GM18909 (cell line): ENCODE data around the gene LINC00632.
A peak's percentile ranks its signal among the peaks of the same experiment; 100 is the strongest.
"Not testable (repeated sequence)": the region's sequence is repeated elsewhere in the genome, so short reads cannot be mapped to it uniquely, and the experiment has no call there.

Source experiments
- ATAC-seq: cut with Tn5 transposase; IDR thresholded peaks from one replicate; pipeline ENCODE4 v1.9.1; 2021; ENCODE audit warnings: mild to moderate bottlenecking; ENCODE audit not compliant: unreplicated experiment, poor library complexity

Gene LINC00632

DNA sequence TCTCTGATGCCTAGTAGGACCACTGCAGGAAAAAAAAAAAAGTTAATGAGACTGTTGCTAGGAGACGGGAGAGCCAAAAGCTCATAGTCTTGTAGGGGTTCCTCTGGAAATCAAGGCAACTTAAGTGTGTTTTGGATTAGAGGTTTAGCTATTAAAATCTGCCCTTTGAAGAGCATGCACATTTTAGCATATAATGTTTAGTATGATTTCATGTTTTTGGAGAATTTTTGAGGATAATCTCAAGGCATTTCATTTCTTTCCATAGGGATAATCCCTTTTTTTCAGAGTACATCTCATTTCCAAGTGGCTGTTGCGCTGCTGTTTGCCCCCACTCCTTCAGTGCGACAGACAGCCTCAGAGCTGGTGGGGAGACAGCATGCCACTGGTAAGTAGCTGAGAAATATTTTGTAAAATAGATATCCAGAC, at the start of gene LINC00632:
Gene LINC00632 (plus strand): TSS at position 339 of the 426 bp plus-strand sequence.
- no peak for ATAC-seq

DNA sequence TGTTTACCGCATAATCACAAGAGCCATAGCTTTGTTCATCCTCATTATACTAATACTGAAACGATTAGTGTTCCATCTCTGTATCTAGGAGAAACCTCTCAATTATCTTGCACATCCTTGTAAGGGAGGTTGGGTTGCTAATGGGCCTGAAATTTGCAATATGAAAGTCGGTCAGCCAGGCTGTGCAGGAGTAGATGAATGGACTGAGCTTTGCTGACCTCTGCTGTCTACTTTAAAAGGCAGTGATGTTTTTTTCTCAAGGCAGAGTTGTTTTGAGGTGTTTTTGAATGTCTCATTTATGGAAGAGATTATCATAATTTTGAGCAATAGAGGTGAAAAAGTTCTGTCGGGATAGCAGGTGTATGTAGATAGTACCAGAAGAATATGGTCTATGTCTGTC, 47.9 kb upstream of the LINC00632 start:
- ATAC-seq = no peak

DNA sequence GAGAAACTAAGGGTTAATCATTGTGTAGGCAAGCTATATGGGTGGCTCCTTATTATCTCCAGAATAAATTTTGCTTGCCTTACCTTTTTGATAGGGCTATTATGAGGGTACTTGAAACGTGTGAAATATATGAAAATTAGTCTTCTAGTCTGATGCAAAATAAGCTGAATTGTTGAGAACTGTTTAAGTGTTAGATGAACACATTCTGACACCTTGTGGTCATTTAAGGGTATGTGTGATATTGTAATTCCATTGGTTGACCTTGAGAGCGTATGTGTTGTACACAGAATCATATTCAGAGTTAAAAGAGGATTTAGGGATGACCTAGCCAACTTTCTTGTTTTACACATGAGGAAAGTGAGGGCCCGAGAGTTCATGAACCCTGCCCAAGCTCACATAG, 44.6 kb upstream of the LINC00632 start:
- ATAC-seq = no peak

DNA sequence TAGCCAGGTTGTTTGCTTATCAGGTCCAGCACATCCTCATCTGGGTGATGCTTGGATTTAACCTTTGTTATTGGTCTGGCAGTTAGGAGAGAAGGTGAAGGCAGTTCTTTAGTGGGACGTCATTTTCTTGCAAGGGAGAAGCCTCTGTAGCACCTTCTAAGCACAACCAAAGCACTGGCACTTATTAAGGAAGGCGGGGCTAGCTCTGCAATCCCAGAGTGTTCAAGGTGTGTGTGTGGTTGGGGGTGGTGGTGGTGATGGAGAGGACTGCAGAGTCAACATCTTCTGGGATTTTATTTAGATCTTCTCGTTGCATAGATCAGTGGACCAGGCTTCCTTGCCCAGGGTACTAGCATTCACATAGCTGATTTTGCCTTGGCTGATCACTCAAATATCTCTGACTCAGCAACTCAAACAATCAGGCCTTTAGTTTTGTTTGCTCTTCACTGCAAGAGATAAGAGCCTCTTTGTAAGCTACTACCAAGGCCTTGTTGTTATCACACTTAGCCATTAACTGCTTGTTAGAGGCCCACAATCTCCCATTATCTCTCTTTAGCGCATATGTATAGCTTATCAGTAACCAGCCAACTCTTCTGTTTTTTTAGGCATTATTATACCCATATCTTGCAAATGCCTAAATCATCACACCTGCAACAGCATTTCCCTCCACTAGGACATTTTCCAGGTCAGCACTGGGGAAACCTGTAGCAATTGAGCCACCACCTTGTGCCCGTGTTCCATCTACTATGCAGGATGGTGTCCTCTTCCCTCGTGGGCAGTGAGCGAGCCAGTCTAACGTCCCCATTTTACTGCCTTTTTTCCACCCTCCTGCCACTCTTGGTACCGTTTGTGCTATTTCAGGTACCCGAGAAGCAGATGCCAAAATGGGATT, 36.5 kb upstream of the LINC00632 start:
- no peak for ATAC-seq

DNA sequence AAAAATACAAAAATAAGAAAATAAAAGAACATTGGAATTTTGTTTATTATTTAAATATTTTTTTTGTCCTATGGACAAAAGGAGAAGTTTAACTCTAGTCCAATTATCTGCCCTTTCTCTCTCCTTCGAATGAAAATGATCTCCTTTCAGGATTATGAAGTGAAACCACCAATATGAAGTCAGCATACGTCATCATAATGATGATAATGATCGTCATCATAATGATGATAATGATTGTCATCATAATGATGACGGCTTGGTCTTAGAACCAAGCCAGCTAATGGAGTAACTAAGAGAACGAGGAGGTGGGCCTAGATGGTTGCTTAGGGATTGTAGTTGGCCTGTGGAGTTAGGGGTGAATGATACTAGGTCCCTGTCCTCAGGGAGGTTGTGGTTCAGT, 21.9 kb upstream of the LINC00632 start:
- no peak for ATAC-seq

DNA sequence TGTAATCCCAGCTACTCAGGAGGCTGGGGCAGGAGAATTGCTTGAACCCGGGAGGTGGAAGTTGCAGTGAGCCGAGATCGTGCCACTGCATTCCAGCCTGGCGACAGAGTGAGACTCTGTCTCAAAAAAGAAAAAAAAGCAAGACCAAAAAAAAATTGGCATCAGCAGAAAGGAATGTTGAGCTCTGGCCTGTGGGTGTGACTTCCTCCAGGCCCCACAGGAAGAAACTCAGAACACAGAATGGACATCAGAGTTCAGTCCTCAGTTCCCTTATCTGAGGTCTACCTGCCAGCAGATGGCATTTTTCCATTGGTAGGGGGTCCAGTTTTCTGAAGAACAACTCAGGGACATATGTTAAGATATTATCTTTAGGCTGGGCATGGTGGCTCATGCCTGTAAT, 18.0 kb upstream of the LINC00632 start:
- ATAC-seq = not testable (repeated sequence)

DNA sequence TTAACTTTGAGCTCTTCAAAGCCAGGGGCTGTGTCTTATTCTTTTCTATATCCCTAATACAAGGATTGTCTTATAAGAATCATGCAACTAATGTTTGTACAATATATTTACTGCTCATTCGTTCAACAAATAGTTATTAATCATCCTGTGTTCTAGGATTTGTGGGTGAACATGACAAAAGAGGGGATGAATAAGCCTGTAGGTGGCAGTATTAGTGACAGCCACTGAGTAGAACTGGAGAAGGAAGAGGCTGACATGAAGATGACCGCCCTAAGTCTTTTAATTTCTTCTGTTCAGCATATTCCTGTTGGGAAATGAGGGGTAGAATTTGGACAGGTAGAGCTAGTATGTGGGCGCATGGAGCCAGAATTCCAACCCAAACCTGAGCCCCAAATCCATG, 11.9 kb upstream of the LINC00632 start:
- ATAC-seq = no peak

DNA sequence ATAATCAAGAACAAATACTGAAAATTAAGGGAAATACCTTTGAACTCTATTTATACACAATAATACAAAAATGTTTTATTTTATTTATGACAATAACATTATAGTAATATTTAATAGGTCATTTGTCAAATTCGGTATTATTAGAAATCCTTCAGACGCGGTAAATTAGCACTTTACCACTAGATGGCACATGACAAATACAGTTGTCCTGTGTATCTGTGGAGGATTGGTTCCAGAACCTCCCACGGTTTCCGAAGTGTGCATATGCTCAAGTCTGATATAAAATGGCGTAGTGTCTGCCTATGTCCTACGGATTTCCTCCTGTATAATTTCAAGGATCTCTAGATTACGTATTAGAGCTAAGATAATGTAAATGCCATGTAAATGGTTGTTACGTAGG, 8.1 kb upstream of the LINC00632 start:
- peak; percentile 83 for ATAC-seq

DNA sequence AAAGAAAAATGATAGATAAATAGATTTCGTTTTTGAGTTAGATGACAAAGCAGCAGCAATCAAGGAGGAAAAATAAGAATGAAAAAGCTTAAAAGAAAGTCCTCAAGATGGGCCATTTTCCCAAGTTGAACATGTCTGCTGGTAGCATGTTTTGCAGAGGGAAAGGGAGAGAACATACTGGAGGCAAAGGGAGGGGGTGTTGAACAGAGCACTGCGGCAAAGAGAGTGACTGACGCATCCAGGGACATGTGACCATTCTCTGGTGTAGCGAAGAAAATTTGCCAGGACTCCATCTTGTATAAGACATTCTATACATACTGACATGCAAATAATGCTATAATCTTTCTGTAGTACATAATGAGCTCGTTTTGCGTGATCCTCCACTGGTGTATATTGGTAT, 1.2 kb downstream of the LINC00632 start:
- no peak for ATAC-seq

DNA sequence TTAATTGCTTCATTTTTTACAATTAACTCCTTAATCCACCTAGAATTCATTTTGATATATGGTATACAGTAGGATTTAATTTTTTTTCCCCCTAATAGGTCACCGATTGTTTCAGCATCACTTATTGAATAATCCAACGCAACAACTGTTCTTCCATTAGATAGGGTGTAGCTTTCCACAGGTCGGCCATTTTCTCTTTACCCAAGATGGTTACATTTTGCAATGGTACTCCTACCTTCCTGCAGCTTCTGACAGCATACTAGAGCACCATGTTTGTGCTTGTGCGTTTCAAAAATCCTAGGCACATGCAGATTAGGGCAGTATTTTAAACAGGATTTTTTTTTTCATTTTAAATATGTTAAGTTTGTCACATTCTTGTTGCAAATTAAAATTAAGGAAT, 2.3 kb downstream of the LINC00632 start:
- ATAC-seq = no peak

DNA sequence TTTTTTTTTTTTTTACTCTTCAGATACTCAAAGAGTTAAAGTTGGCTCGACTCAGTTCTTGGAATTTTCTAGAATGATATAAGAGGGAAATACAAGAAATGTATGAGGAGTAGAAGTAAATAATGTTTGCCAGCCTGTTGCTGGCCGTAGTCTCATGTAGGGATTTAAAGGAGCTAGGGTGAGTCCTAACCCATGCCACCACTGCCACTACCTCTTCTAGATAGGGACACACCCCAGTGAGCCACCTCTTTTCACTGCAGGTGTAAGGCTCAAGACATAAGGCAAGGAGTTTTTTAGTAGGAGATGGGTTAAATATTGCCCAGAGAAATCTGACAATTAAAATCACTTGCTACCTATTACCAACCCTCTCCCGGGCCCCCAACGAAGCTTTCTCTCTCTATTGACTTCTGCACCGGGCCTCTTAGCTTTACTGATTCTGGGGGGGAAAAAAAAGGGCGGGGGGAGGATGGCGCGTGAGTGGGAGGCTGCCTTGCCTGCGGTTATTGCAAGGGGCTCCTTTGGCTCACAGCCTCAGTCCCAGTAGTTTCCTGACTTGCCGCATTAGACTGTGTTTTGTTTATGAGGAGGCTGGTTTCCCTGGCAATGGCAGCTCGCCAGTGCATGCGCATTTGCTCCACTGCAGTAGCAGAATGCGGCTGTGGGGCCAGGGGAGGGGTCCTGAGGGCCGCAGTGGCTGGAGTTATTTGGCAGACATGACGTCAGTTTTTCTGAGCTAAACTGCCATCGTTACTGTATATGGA, 3.0 kb downstream of the LINC00632 start:
- ATAC-seq = peak; percentile 68

DNA sequence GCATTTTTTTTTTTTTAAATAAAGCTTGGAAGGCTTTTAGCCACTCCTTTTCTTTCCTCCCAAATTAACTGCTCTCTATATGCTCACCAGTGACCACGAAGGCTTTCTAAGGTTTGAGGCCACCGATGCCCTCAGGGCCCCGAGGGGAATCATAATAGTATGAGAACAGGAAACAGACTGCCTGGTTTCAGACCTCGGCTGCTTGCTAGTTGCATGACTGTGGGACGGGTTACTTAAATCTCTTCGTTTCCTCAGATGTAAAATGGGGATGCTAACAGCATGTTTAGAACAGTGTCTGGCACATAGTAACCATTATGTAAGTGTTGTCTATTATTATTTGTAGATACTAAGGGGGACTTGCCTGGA, 3.6 kb downstream of the LINC00632 start:
- ATAC-seq = peak; percentile 77

DNA sequence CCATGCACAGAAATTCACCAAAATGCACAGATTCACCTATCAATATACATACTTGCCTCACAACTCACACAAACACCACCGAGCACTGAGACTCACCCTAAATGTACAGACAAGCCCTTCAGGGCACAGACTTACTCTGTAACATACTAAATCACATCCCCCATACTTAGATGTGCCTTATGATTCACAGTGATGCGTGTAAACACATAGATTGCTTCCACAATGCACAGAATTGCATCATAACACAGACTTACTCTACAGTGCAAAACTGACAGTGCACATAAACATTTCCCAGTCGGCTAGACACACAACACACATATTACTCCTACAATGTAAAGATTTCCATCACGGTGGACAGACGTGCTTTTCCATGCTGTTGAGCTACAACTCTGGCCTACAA, 6.2 kb downstream of the LINC00632 start:
- no peak for ATAC-seq

DNA sequence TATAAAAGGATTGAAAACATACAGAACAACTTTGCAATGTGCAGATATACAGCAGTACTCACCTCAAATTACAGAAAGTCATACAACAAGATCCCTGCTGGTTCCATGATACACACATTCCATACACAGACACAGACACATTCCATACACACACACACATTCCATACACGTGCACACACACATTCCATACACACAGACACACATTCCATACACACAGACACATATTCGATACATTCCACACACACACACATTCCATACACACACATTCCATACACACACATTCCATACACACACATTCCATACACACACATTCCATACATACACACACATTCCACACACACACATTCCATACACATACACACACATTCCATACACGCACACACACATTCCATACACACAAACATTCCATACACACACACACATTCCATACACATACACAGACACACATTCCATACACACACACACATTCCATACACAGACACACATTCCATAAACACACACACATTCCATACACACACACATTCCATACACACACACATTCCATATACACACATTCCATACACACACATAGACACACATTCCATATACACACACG, 13.7 kb downstream of the LINC00632 start:
- ATAC-seq = no peak

DNA sequence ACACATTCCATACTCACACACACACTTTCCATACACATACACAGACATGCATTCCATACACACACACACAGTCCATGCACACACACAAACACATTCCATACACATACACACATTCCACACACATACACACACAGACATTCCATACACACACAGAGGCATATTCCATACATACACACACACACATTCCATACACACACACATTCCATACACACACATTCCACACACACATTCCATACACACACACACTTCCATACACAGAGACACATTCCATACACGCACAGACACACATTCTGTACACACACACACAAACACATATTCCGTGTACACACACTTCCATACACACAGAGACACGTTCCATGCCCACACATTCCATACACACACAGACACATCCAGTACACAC, 14.8 kb downstream of the LINC00632 start:
- no peak for ATAC-seq

DNA sequence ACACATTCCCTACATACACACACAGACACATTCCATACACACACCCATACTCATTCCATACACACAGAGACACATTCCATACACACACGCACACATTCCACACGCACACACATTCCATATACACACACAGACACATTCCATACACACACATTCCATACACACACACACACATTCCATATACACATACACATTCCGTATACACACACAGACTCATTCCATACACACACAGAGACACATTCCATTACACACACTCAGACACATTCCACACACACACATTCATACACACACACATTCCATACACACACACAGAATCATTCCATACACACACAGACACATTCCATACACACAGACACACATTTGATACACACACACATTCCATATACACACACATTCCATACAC, 15.2 kb downstream of the LINC00632 start:
- no peak for ATAC-seq

DNA sequence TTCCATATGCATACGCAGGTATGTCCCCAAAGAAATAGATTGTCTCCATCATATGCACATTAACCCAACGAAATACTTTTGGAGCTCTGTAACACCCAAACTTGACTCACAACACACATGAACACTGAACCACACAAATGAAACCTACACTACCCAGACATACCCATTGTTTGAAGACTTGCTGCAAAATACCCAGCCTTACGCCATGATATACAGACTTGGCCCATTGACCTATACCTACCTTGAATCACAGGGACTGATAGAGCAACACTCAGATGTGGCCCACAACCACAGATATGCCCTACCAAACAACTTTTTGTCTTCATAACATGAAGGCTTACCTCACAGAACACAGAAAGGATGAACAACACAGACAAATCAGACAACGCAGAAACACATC, 15.9 kb downstream of the LINC00632 start:
- no peak for ATAC-seq

DNA sequence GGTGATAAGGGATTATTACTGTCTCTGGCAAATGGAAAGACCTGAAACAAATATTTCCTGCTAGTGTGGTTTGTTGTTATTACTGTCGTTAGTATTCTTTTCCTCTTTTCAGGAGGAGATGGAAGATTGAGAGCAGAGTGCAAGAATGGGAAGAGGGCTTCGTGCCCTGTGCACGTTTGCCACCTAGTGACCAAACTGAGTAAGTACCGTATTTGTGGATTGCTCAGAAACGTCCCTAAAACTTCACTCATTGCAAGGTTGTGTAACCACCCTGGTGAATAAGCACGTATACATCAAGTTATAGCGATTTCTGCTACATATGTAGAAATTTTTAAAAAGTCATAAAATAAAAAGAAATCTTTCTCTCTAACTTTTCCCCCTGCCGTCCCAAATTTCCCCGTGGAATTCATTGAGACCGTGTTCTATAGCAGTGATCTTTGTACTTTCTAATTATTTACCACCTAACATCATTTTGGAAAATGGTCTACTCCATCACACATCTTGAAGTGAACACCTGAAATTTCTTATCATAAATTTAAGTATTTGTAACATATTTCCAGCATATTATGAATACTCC, 24.3 kb downstream of the LINC00632 start:
- ATAC-seq = peak; percentile 93

DNA sequence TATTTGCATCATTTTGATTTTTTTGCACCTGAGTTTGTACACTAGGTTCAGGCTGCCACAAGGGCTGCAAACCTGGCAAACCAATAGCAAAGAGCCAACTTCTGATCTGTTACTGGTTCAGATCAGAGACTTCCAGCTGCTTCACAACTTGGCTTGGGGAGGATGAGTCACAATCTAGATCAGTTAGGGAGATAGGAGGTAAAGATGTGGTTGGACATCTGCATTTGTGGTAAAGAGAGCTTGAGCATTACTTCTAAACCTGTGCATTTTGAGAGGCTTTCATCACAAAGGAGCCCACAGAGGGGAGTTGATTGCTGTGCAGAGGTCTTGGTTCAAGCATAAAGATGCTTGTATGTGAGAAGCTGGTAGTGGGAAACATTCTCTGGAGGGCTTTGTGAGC, 34.5 kb downstream of the LINC00632 start:
- no peak for ATAC-seq

DNA sequence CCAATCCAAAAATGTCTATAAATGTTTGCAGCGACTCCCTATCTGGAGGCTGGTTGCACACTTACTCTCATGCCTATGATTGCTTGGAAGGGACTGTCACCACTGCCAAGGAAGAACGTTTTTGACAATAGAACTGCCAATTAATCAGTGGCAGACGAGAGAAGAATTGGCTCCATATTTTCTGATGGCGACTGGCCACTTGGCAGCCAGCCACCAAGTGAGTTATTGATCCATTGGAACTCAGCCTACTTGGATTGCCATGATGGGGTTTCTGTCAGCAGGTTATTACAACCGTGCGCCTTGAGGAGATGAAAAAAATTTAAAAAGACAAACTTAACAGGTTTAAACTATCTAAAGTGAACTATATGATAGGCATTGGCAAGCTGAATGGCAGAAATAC, 47.4 kb downstream of the LINC00632 start:
- no peak for ATAC-seq

DNA sequence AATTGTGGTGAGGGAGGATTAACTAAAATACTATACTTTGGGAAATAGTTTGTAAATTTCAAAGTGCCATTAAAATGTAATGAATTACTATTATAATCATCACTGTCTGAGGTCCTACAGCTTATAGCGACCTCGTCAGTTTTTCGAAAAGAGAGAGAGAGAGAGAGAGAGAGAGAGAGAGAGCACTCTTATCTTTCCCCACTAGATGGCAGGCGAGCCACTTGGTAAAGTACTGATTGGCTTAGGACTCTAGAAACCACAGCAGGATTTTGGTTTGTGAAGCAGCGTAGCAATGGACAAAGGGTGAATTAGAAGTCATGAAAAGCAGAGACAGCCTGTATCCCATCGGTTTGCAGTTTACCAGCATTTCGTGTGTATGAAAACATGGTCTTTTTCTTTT, 52.5 kb downstream of the LINC00632 start:
- ATAC-seq = peak; percentile 91
